Smooth muscle cell (in vitro differentiated cells): ENCODE results near the gene ICAM2. TPM values are rescaled to one million over a fixed set of nuclear protein-coding genes. Genes with fewer than 3 reads are reported as not detected.

Experiments
- DNase-seq: peaks from one replicate; lab custom pipeline; 2025; ENCODE audit not compliant: unreplicated experiment; lab: John Stamatoyannopoulos, UW
- H2AFZ ChIP-seq: fragments of 200-600 bp; sonication (generic); 2 replicates; pipeline ENCODE4 v1.6.0; 2016; ENCODE audit warnings: antibody characterized with exemption, low read depth, mild to moderate bottlenecking
- H3F3A ChIP-seq: fragments of 200-600 bp; sonication (generic); 2 replicates; pipeline ENCODE4 v1.6.0; 2017; ENCODE audit warnings: antibody characterized with exemption, low read depth
- H3K27ac ChIP-seq: fragments of 200-600 bp; sonication (generic); 2 replicates; pipeline ENCODE4 v1.5.1; 2016; ENCODE audit warnings: low read depth, mild to moderate bottlenecking
- H3K27me3 ChIP-seq: fragments of 200-600 bp; sonication (generic); 2 replicates; pipeline ENCODE4 v1.6.1; 2016; ENCODE audit warnings: low read depth, mild to moderate bottlenecking
- H3K36me3 ChIP-seq: fragments of 200-600 bp; sonication (generic); 2 replicates; pipeline ENCODE4 v1.5.1; 2016; ENCODE audit warnings: low read depth
- H3K4me1 ChIP-seq: fragments of 200-600 bp; sonication (generic); 2 replicates; pipeline ENCODE4 v1.5.1; 2016; ENCODE audit warnings: low read depth
- H3K4me2 ChIP-seq: fragments of 200-600 bp; sonication (generic); 2 replicates; pipeline ENCODE4 v1.6.0; 2016; ENCODE audit warnings: mild to moderate bottlenecking
- H3K4me3 ChIP-seq: fragments of 200-600 bp; sonication (generic); 2 replicates; pipeline ENCODE4 v1.5.1; 2016; ENCODE audit warnings: mild to moderate bottlenecking
- H3K79me2 ChIP-seq: fragments of 200-600 bp; sonication (generic); 2 replicates; pipeline ENCODE4 v1.6.0; 2016; ENCODE audit warnings: low read depth, mild to moderate bottlenecking
- H3K9ac ChIP-seq: fragments of 200-600 bp; sonication (generic); 2 replicates; pipeline ENCODE4 v1.6.0; 2016; ENCODE audit warnings: low read depth
- H3K9me3 ChIP-seq: fragments of 200-600 bp; sonication (generic); replicated peaks from 2 replicates; pipeline ENCODE4 v1.5.1; 2016; ENCODE audit warnings: low read depth
- H4K20me1 ChIP-seq: fragments of 200-600 bp; sonication (generic); 2 replicates; pipeline ENCODE4 v1.6.0; 2016; ENCODE audit warnings: low read depth
- CTCF ChIP-seq: fragments of 200-600 bp; sonication (generic); IDR thresholded peaks from 2 replicates; pipeline ENCODE4 v1.5.1; 2017; ENCODE audit warnings: borderline replicate concordance, mild to moderate bottlenecking, antibody characterized with exemption; ENCODE audit not compliant: insufficient read depth, poor library complexity, severe bottlenecking
- WGBS: methylation state at CpG from one replicate; pipeline ENCODE4 v1.1.7; 2016; ENCODE audit warnings: low lambda C conversion rate; 5-methylcytosine and 5-hydroxymethylcytosine counted together
- polyA plus RNA-seq: library from polyadenylated mRNA; unstranded; fragments of >200 nt; fragmentation: Nextera tagmentation; extraction: Ambion mirVana; gene quantifications from 2 replicates; pipeline ENCODE4 v1.2.1, GENCODE V29; 2016
- total RNA-seq: library from RNA; depleted of rRNA; stranded (reverse); fragments of >200 nt; gene quantifications from 2 replicates; pipeline ENCODE4 v1.2.3, GENCODE V29; 2014

The ICAM2 gene
- total and polyA plus RNA-seq, 2 experiments from 2014 or later, result 1.0 TPM; not detected in 1

- Histone ChIP-seq H3K9me3 (no peaks in the 10 kb centered on the region), H3K27ac (no peak within 1 kb of the TSS), H3K36me3 (no peaks in the 10 kb centered on the region), H2AFZ (no peak within 1 kb of the TSS), H4K20me1 (no peaks in the 10 kb centered on the region), H3K79me2 (no peaks in the 10 kb centered on the region), H3K27me3 (peaks cover 4% of the 10 kb centered on the region), H3F3A (no peaks in the 10 kb centered on the region), H3K9ac (no peak within 1 kb of the TSS), H3K4me3 (no peak within 1 kb of the TSS), H3K4me2 (no peak within 1 kb of the TSS), H3K4me1 (no peaks in the 10 kb centered on the region)
- no peak for TF ChIP-seq CTCF
- DNase-seq, result no peak
- WGBS, result 98% methylated on average over 14 of the region's 14 CpGs
Measured at GRCh38 chr17:63972796-63973195, 47.6 kb downstream of the ICAM2 start, which contains the start of gene SCN4A. SCN4A (minus strand) TSS chr17:63972918; CDS start chr17:63972841, 77 bp downstream.

GRCh38 chr17:63969278-63969677 lies 51.2 kb downstream of the ICAM2 start:
- Histone ChIP-seq H2AFZ (no peak overlapping the region), H3F3A (no peaks in the 10 kb centered on the region), H4K20me1 (no peaks in the 10 kb centered on the region), H3K4me2 (no peak overlapping the region), H3K4me3 (no peak overlapping the region), H3K9me3 (no peaks in the 10 kb centered on the region), H3K27me3 (no peaks in the 10 kb centered on the region), H3K27ac (no peak overlapping the region), H3K4me1 (no peaks in the 10 kb centered on the region), H3K79me2 (no peaks in the 10 kb centered on the region), H3K36me3 (no peaks in the 10 kb centered on the region), H3K9ac (no peak overlapping the region)
- DNase-seq, result no peak
- TF ChIP-seq CTCF, result no peak
- 92% methylated on average over 10 of the region's 10 CpGs for WGBS

GRCh38 chr17:63967953-63968352 lies 52.5 kb downstream of the ICAM2 start:
- H4K20me1 ChIP-seq, result no peaks in the 10 kb centered on the region
- no peaks in the 10 kb centered on the region for H3K9me3 ChIP-seq
- DNase-seq, result no peak
- no peaks in the 10 kb centered on the region for H3K27me3 ChIP-seq
- TF ChIP-seq CTCF, result no peak
- no peak overlapping the region for H3K4me3 ChIP-seq
- no peaks in the 10 kb centered on the region for H3K36me3 ChIP-seq
- no peaks in the 10 kb centered on the region for H3K79me2 ChIP-seq
- H3F3A ChIP-seq, result no peaks in the 10 kb centered on the region
- H3K27ac ChIP-seq, result no peak overlapping the region
- no peak overlapping the region for H2AFZ ChIP-seq
- H3K4me1 ChIP-seq, result no peaks in the 10 kb centered on the region
- H3K9ac ChIP-seq, result no peak overlapping the region
- H3K4me2 ChIP-seq, result no peak overlapping the region
- WGBS, result 93% methylated on average over 19 of the region's 19 CpGs

- WGBS, result 91% methylated on average over 11 of the region's 11 CpGs
- H3K27me3 ChIP-seq, result no peaks in the 10 kb centered on the region
- H3K9me3 ChIP-seq, result no peaks in the 10 kb centered on the region
- no peak for TF ChIP-seq CTCF
- H3K9ac ChIP-seq, result no peak overlapping the region
- no peaks in the 10 kb centered on the region for H3K4me1 ChIP-seq
- no peak for DNase-seq
- no peaks in the 10 kb centered on the region for H3K36me3 ChIP-seq
- no peak overlapping the region for H2AFZ ChIP-seq
- no peak overlapping the region for H3K27ac ChIP-seq
- no peak overlapping the region for H3K4me2 ChIP-seq
- H3K79me2 ChIP-seq, result no peaks in the 10 kb centered on the region
- H3K4me3 ChIP-seq, result no peak overlapping the region
- no peaks in the 10 kb centered on the region for H4K20me1 ChIP-seq
- no peaks in the 10 kb centered on the region for H3F3A ChIP-seq
Measured at GRCh38 chr17:63966646-63967264, 53.7 kb downstream of the ICAM2 start.
